Skeletal muscle satellite cell (primary cell): Measurements from ENCODE around the gene MTG2.

ENCODE experiments used
- H3K27me3 ChIP-seq: 2 replicates; pipeline ENCODE4 v1.7.0; 2013; ENCODE audit warnings: low read length; ENCODE audit not compliant: control insufficient read depth, insufficient read depth
- H3K36me3 ChIP-seq: 2 replicates; pipeline ENCODE4 v1.7.0; 2013; ENCODE audit warnings: mild to moderate bottlenecking, control low read depth, low read length; ENCODE audit not compliant: insufficient read depth
- H3K4me1 ChIP-seq: 2 replicates; pipeline ENCODE4 v1.7.0; 2013; ENCODE audit warnings: low read length; ENCODE audit not compliant: control insufficient read depth, insufficient read depth
- H3K4me2 ChIP-seq: 2 replicates; pipeline ENCODE4 v1.7.0; 2013; ENCODE audit warnings: mild to moderate bottlenecking, low read length
- H3K4me3 ChIP-seq: 2 replicates; pipeline ENCODE4 v1.7.0; 2013; ENCODE audit warnings: low read length
- H3K9ac ChIP-seq: 2 replicates; pipeline ENCODE4 v1.7.0; 2013; ENCODE audit warnings: mild to moderate bottlenecking, low read depth, low read length, moderate library complexity
- H3K9me3 ChIP-seq: replicated peaks from 2 replicates; pipeline ENCODE4 v1.7.0; 2013; ENCODE audit warnings: mild to moderate bottlenecking, control low read depth, low read length

The MTG2 gene

GRCh38 chr20:62236766-62237513, 54.1 kb downstream of the MTG2 start:
- Histone ChIP-seq H3K9ac (no peak overlapping the region), H3K4me1 (peaks cover 4% of the 10 kb centered on the region), H3K4me3 (no peak overlapping the region), H3K36me3 (no peaks in the 10 kb centered on the region), H3K4me2 (no peak overlapping the region), H3K9me3 (no peaks in the 10 kb centered on the region), H3K27me3 (peaks cover 37% of the 10 kb centered on the region)

GRCh38 chr20:62237514-62237800, 54.6 kb downstream of the MTG2 start:
- Histone ChIP-seq H3K27me3 (peaks cover 32% of the 10 kb centered on the region), H3K4me1 (peaks cover 4% of the 10 kb centered on the region), H3K4me2 (peak overlapping the region; percentile 85), H3K4me3 (no peak overlapping the region), H3K9me3 (no peaks in the 10 kb centered on the region), H3K36me3 (peaks cover 3% of the 10 kb centered on the region), H3K9ac (no peak overlapping the region)

GRCh38 chr20:62237801-62238568, 55.2 kb downstream of the MTG2 start, which contains the start of gene OSBPL2:
TSS of gene OSBPL2 (plus strand) at chr20:62238521. CDS start at chr20:62256185, 17,664 bp downstream.
- peaks cover 30% of the 10 kb centered on the region for H3K27me3 ChIP-seq
- peak within 1 kb of the TSS; percentile 92 for H3K4me3 ChIP-seq
- H3K4me1 ChIP-seq = peaks cover 4% of the 10 kb centered on the region
- H3K9me3 ChIP-seq = no peaks in the 10 kb centered on the region
- H3K4me2 ChIP-seq = peak within 1 kb of the TSS; percentile 97
- peak within 1 kb of the TSS; percentile 74 for H3K9ac ChIP-seq
- H3K36me3 ChIP-seq = peaks cover 4% of the 10 kb centered on the region

DNA sequence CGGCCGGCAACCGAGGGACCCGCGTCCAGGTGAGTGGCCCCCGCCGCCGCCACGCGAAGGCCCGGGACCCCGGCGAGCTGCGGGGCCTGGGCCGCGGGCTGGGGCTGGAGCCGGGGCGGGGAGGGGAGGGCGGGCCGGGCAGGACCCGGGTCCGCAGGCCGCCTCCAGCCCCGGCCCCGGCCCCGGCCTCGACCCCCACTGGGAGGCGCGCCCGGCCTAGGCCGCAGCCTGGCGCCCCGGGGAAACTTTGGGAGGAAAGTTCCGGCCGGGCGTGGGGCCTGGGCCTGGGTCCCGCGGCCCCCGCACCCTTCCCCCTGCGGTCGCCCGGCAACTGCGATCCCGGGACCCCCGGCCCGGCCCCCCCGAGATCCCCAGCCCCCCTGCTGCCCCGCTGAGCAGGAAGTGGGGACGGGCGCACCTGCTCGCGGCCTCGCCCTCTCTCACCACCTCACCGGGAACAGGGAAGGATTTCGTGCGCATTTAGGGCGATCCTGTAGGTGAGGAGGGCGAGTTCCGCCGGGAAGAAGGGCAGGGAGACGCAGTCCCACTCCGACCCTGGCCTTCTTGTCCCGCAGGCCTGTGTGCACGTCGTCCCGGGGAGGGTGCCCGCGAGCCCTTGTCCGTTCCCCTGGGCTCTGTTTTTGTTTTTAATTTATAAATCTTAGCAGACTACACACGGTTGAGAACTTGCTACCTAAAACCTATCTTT, 55.9 kb downstream of the MTG2 start:
- peaks cover 4% of the 10 kb centered on the region for H3K4me1 ChIP-seq
- peaks cover 4% of the 10 kb centered on the region for H3K36me3 ChIP-seq
- H3K9ac ChIP-seq = peak overlapping the region; percentile 74
- H3K4me2 ChIP-seq = peak overlapping the region; percentile 97
- no peaks in the 10 kb centered on the region for H3K9me3 ChIP-seq
- H3K27me3 ChIP-seq = peaks cover 22% of the 10 kb centered on the region
- peak overlapping the region; percentile 92 for H3K4me3 ChIP-seq

DNA sequence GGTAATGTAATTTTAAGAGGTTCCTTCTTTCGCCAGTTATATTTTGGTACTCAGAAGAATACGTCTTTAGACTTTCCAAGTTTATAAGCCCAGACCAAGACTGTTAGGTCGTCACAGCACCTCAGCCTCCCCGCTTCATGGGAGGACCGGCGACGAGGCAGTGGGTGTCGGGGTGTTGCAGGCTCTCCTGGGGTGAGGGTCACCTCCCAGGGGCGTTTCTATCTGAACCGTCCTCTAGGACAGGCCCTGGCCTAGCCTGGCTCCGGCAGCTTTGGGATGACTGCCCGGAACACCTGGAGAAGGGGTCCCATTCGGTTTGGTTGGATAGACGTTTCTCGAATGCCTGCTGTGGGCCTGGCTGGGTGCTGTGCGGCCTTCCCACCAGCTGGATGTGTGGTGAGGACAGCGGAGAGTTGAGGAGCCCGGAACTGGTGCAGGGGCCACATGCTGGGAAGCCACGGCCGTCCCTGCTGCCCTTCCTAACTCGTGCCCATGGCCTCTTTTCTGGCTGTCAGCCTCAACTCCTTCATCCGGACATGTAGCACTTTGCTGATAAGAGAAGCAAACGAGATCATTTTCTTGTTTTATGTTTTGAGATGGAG, 56.6 kb downstream of the MTG2 start:
- Histone ChIP-seq H3K9me3 (no peaks in the 10 kb centered on the region), H3K4me3 (peak overlapping the region; percentile 92), H3K4me1 (peaks cover 4% of the 10 kb centered on the region), H3K9ac (peak overlapping the region; percentile 74), H3K27me3 (peaks cover 16% of the 10 kb centered on the region), H3K4me2 (peak overlapping the region; percentile 97), H3K36me3 (peaks cover 4% of the 10 kb centered on the region)

DNA sequence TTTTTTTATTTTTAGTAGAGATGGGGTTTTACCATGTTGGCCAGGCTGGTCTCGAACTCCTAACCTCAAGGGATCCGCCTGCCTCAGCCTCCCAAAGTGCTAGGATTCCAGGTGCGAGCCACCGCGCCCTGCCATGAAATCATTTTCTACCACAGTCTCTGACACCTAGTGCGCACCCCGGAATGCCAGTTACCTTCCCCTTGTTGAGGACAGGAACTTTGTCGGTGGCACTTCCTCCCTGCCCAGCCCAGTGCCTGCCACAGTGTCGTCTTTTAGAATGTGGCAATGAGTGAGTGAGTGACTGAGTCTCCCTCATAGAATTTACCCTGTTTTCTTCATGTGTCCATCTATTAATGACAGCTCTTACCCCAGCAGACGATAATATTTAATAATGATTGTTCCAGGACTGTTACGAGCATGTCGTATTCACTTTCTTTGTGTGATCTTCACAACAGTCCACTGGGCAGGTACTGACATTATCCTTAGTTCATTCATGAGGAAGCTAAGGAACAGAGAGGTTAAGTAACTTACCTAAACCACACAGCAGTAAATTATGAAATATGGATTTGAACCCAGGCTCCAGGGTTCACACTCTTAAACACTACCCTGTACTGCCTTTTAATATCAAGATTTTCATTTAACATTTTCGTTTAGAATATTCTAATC, 57.3 kb downstream of the MTG2 start:
- Histone ChIP-seq H3K4me1 (peaks cover 4% of the 10 kb centered on the region), H3K36me3 (peaks cover 4% of the 10 kb centered on the region), H3K27me3 (peaks cover 9% of the 10 kb centered on the region), H3K9ac (no peak overlapping the region), H3K4me3 (no peak overlapping the region), H3K4me2 (peak overlapping the region; percentile 7), H3K9me3 (no peaks in the 10 kb centered on the region)

DNA sequence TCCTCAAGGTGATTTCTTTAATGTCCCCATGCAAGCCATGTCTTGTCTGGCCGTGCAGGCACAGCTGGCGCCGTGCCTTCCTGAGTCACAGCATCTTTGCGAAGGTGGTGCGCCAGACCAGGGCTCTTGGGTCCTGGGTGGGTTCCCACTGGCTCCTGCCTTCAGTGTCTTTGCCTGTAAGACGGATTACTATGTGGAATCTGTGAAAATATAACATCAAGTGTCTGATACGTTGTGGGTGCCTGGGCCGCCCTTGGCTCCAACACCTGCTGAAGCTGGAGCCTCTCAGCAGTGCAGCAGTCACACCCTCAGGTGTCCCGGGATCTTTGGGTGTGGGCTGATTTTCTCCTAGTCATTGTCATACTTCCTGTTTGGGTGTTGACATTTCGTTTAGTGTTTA, 58.7 kb downstream of the MTG2 start:
- no peak overlapping the region for H3K4me2 ChIP-seq
- no peak overlapping the region for H3K9ac ChIP-seq
- no peaks in the 10 kb centered on the region for H3K27me3 ChIP-seq
- no peaks in the 10 kb centered on the region for H3K9me3 ChIP-seq
- H3K4me1 ChIP-seq = peaks cover 4% of the 10 kb centered on the region
- H3K4me3 ChIP-seq = no peak overlapping the region
- peaks cover 4% of the 10 kb centered on the region for H3K36me3 ChIP-seq

GRCh38 chr20:62242176-62242575, 59.3 kb downstream of the MTG2 start:
- no peak overlapping the region for H3K4me3 ChIP-seq
- H3K9ac ChIP-seq = no peak overlapping the region
- H3K27me3 ChIP-seq = no peaks in the 10 kb centered on the region
- H3K9me3 ChIP-seq = no peaks in the 10 kb centered on the region
- peaks cover 4% of the 10 kb centered on the region for H3K36me3 ChIP-seq
- peaks cover 4% of the 10 kb centered on the region for H3K4me1 ChIP-seq
- no peak overlapping the region for H3K4me2 ChIP-seq

DNA sequence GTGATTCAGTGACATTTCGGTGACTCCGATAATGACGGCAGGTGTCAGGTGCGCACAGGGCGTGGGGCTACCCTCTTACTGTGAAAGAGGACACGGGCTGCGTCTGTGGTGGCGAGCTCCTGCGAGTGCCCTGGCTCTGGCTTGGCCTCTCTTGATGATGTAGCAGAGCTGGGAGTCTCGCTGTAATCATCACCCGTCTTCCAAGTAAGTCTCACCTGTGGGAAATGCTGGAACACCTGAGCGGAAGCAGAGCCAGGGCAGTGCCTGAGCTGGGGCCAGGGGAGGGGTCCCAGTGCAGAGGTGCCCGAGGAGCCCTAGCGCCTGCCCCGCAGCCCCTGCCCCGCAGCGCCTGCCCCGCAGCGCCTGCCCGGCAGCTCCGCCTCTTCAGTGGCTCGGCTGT, 60.3 kb downstream of the MTG2 start:
- Histone ChIP-seq H3K4me1 (peaks cover 4% of the 10 kb centered on the region), H3K9me3 (no peaks in the 10 kb centered on the region), H3K36me3 (peaks cover 4% of the 10 kb centered on the region), H3K4me3 (no peak overlapping the region), H3K4me2 (no peak overlapping the region), H3K9ac (no peak overlapping the region), H3K27me3 (no peaks in the 10 kb centered on the region)

DNA sequence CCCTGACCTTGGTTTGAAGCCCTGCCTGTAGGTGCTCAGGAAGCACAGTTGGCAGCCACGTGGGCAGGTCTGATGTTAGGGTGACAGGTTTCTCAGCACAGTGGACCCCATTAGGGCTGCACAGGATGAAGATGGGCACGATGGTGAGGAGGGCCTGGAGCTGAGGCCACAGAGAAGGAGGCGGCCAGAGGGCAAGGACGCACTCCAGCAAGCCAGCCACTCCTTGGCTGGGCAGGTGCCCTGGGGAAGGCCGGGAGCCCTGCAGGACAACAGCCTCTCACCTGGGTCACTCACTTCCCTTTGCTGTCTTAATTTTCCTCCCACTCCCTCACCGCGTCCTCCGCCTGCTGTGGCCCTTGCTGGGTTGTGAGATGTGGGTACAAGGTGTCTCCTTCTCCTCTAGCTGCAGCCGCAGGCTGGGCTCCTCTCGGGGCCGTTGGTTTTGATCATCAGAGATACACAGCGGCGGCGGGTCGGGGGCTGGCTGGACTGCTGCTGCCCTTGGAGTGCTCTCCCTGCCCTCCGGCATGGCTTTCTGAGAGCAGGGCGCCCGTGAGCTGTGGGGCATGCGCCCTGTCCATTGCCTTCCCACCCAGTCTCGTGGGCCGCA, 61.2 kb downstream of the MTG2 start:
- Histone ChIP-seq H3K36me3 (peaks cover 4% of the 10 kb centered on the region), H3K4me3 (no peak overlapping the region), H3K9me3 (no peaks in the 10 kb centered on the region), H3K9ac (no peak overlapping the region), H3K27me3 (no peaks in the 10 kb centered on the region), H3K4me1 (peaks cover 4% of the 10 kb centered on the region), H3K4me2 (no peak overlapping the region)
